NCI-H2081 (cell line): Measurements from ENCODE around the gene RNF183.
A peak's percentile ranks its signal among the peaks of the same experiment; 100 is the strongest.
"Not testable (repeated sequence)": the region's sequence is repeated elsewhere in the genome, so short reads cannot be mapped to it uniquely, and the experiment has no call there.

Source experiments
- DNase-seq, 2 experiments: peaks; one replicate each; lab custom pipeline; 2025; lab: John Stamatoyannopoulos, UW

Gene RNF183

DNA sequence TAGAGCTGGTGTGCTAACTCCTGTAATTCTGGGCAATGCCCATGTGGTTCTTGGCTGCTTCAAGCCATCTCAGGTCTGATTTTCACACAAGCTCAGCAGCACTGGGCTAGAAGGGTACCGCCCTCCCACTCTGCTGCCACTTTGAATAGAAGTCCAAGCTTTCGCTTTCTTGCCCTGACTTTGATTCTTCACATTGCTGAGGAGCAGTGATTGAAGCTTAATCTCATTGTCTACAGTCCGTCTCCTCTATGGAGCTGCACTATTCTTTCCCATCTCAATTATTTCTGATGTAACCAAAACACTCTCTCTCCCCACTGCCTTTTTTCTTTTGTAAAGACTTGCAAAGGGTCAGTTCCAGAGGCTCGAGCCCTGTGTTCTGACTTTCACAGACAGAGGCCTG, 12.9 kb upstream of the RNF183 start:
- no peak for DNase-seq

DNA sequence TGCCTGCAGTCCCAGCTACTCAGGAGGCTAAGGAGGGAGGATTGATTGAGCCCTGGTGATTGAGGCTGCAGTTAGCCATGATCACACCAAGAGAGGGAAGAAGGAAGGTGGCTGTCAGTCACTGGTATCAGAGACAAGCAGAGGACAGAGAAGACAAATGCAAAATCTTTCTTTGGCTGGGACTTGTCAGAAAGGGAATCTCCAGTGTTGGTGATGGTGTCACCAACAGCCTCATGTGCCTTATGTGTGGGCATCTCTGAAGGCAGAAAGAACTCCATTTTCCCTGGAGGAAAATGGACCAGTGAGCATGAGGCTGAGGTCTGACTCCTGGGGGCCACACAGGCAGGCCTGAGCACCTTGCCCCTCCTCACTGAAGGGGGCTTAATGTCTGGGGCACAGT, 12.1 kb upstream of the RNF183 start:
- no peak for DNase-seq

DNA sequence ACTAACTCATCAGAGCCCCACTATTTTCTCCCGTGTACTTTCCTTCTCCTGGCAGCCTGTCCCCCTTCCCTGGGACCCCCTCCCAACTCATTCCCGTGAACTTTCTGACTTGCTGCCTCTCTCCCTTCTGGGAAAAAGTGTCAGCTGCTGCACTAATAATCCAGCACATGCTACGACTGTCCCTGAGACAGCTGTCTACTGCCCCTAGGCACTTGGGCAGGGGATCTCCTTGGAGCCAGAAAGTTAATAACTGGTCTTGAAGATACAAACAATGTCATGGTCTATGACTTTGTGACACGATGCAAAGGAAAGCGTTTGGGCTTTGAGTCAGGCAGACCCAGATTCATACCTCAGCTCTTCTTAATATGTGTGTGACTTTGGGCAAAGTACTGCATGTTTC, 10.1 kb upstream of the RNF183 start:
- no peak for DNase-seq

DNA sequence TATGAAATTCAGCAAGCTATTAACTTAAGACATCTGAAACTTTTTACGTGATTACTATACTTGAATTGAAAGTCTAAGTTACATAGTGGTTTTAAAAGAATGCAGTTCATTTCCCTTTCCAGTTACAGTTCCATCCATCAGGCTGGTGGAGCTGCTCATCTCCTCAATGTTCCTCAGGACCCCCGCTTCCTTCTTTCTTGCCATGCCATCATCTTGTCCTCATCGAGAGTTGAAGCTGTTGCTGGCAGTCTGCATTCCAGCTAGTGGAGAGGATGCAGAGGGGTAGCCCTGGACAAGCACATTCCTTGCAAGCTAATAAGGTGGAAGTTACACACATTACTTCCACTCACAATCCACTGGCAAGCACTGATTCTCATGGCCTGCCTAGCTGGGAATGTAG, 8.8 kb upstream of the RNF183 start:
- DNase-seq: no peak

DNA sequence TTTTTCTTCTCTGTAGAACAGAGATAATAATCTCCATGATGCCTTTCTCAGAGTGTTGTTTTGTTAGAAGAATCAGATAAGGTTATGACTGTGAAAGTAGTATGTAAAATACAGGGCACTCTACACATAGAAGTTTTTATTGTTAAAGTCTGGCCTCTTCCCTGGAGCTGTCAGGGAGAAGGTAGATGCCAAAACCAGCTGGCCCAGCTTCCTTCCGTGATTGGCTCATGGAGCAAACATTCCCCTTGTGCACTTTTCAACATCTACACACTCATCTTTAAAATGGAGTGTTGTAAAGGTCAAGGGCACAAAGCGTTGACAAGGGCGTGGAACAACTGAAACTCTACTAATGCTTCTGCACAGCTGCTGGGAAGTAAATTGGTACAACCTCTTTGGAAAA, 7.4 kb upstream of the RNF183 start:
- no peak for DNase-seq

DNA sequence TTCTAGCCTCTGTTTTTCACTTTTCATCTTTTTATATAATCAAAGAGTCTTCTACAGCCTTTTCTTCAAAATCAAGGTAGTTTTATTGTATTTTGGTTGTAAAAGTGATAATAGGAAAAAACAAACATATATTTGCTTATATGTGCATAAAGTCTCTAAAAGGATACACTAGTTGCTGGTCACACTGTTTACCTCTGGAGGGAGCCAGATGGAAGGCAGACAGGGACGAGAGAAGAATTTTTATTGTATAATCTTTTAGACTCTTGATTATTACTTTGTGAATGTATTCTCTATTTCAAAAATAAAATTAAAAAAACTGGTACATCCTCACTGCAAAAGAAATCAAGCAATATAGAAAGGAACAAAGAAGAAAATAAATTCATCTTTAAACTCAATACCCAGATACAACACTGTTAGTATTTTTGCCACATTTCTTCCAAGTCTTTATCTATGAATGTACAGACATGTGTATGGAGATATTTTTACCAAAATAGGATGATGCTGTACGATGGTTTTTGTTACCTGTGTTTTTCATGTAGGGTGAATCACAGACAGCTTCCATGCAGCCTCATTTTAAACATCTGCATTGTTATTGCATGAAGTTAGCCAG, 6.1 kb upstream of the RNF183 start:
- peak in 1 of 2 experiments; percentile 44 for DNase-seq

DNA sequence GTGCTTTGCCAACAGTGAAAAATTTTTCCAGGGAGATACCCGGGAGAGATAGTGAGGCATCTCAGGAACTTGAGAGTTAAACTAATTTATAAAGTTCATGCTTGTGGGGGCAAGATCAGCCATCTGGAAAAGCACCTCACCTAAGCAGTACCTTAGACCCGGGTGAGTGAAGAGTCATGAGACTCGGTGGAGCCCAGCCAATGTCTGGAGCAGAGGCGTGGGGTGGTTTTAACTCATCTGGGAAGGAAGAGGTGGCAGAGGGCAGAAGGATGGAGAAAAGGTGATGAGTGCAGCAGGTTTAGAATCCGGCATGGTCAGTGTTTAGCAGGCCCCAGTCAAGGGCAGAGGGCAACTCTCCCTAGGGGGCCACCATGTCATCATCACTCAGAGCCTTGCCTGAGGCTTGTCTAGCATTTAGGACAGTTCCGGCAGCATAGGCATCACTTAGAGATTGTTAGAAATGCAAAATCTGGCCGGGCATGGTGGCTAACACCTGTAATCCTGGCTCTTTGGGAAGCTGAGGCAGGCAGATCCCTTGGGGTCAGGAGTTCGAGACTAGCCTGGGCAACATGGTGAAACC, 4.3 kb upstream of the RNF183 start:
- no peak for DNase-seq

DNA sequence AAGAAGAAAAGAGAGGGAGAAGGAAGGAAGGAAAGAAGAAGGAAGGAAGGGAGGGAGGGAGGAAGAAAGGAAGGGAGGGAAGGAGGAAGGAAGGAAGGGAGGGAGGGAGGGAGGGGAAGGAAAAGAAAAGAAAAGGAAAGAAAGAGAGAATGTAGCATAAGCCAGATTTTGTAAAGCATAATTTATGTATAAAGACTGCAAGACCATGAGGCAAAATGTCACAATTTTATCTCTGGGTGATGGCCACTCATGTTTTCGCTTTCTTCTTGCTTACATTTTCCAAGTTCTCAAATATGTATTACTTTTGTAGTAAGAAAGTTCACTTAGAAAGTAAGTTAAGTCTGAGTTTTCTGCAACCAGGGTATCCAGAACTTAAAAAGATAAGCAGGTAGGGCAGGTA, 3.4 kb upstream of the RNF183 start:
- DNase-seq: no peak

DNA sequence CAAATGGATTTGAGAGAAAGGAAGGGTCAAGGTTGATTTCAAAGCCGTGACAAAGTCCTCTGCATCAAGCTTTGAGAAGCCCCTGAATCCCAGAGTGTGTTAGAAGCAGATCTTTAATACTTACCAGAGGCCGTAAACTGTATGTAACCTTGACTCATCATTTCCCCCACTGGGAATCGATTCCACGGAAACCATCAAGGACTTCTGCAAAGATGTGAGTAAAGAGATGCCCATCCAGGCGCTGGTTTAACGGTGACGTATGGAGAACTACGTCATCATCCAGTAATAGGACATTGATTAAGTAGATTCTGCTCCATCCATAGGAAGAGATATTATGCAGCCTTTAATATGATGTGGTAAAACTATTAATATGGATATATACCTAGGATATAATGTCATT, 1.6 kb downstream of the RNF183 start:
- DNase-seq: no peak

DNA sequence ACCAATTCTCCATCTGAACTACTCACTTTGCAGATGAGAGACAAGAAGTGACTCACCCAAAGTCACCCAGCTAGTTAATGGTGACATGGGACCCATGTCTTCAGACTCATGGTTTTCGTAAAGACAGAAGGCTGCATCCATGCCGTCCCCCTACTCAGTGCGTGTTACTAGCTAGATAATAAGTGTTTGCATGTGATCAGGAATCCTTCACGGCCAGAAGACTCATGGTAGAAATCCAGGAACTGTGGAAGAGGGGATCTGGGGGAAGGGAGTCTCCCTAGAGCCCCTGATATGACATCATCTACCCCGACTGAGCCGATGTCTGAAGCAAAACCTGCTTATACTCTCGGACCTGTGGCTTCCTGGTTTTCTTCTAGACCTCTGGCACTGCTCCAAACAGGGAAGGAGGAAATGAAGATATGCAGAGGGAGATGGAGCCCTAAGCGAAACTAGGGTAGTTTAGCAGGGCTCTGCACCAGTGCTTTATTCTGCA, 3.3 kb downstream of the RNF183 start:
- DNase-seq: no peak

DNA sequence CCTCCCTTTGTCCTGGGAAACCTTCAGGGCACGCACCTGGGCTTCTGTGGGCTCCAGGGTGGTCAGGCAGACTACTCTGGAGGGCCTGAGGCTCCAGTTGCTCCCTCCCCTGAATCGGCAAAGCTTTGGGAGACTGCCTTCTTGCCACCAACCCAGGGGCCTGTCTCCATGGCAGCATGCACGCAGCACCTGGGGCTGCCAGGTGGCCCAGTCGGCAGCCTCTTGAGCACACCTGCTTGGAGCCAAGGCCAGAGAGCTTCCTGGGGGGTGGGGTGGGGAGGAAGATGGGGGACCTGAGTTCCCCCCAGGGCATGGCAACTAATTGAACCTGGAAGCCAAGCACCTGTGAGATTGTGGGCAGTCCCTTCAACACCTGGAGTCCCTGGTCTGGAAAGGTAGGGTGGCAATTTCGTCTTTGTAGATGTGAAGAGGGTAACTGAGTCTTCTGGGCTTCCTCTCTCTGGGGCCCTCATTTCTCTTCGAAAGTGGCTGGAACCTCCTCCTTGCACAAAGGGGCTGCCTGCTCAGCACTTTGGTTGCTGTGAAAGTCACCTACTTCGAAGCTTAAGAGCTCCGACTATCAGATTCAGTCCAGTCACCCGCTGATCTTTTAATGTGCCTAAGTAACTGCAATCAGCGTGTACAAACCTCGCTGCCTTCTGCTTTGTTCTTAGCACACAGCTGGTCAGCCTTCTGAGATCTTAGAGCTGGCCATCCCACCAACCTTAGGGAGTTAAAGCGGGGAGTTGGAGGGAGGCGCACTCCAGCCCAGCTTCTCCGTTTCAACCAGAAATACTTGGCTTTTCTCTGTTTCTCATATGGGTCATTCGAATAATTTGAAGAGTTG, 4.0 kb downstream of the RNF183 start:
- DNase-seq: peak; percentile 84 to 96

DNA sequence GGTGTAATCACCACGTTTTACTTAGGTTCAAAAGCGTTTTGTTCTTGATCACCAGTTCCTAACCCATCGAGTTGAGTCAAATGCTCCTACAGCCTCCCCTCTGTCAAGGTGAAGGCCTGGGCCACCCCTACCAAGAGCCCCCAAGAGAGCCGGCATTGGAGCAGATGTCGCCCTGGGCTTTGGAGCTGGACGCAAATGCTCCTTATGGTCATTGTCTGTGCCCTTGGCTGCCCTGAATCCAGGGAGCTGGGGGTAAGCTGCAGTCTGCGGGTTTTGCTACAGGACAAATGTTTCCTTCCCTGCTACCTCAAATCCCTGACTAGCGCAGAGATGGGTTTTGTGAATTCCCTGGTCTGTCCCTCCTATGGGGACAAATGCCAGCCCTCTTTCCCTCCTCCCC, 4.9 kb downstream of the RNF183 start:
- DNase-seq: no peak

DNA sequence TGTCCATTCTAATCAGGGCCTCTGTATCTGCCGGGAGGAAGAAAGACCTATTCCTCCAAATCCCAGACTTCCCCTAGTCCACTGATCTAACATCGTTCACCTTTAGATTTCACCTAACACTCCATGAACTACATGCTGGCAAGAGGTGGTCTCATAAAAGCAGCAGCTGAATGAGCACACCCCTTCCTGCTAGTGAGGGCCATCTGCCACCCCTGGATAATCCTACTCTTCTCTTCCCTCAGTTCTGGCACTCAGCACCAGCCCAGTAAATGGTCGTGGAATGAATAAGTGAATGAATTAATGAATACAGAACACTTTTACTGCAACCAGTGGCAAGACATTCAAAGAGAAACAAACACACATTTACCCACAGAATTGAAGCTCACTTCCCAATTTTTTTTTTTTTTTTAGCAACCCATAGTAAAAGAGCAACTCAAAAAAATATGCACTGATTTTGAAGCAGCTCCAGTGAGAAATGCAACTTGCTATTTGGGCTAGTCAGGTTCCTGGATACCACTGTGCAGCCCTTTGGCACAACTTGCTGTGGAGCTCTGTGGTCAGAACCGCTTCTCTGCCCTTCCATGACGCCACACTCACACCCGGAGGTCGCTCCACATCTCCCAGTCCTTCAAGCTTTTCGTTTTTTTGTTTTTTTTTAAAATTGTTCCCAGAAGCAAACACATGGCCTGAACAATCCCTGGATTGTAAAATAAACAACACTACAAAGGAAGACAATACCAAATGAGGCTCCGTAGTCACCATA, 6.2 kb downstream of the RNF183 start:
- DNase-seq: no peak

DNA sequence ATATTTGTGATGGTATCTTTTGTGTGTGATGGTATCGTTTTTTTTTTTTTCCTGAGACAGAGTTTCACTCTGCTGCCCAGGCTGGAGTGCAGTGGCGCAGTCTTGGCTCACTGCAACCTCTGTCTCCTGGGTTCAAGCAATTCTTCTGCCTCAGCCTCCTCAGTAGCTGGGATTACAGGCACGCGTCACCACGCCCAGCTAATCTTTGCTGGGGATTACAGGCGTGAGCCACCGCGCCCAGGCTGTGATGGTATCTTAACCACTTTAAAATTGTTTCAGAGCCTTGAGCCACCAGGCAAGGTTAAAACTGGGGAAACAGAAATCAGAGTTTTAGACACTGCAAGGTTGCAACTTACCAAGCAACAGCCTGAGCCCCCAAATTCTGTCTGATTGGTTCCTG, 6.9 kb downstream of the RNF183 start:
- DNase-seq: not testable (repeated sequence)

DNA sequence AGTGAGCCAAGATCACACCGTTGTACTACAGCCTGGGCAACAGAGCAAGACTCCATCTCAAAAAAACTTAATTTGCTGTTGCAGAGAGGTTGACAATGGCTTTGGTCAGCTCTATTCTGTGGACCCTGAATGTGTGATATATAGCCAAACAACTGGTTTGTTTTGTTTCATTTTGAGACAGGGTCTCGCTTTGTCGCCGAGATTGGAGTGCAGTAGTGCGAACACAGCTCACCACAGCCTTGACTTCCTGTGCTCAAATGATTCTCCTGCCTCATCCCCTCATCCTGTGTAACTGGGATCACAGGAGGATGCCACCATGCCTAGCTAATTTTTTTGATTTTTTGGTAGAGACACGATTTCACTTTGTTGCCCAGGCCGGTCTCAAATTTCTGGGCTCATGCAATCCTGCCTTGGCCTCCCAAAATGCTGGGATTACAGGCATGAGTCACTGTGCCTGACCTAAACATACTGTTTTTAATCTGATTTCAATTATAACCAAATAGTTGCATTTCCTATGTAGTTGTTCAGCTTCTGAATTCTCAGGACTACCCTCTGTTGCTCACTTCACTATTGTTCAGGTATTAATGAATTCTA, 9.8 kb downstream of the RNF183 start:
- no peak for DNase-seq

DNA sequence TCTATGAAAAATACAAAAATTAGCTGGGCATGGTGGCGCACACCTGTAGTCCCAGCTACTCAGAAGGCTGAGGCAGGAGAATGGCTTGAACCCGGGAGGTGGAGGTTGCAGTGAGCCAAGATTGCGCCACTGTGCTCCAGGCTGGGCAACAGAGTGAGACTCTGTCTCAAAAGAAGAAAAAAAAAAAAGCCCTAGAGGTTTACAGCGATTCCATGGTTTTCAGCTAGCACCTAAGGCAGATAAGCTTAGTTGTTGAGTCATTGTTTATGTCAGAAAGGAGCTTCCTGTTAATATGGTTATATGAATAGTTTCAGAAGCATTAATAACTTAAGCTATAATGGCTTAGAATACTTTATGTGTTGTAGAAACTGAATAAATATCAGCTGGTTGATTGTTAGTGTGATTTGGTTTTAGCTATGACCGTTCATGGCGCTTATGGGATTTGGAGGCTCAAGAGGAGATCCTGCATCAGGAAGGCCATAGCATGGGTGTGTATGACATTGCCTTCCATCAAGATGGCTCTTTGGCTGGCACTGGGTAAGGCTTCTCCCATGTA, 13.0 kb downstream of the RNF183 start:
- DNase-seq: no peak

DNA sequence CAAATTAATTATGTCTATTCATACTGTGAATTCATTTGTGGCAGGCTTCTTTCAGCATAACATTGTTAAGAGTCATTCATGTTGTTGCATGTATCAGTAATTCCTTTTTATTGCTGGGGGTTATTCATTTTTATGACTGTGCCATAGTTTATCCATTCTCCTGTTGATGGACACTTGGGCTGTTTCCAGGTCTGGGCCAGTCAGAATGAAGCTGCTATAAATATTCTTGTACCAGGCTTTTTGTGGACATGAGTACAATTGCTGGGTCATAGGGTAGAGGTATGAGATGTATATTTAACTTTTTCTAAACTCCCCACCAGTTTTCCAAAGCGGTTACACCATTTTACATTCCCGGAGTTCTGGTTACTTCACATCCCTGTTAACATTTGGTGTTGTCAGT, 14.1 kb downstream of the RNF183 start:
- DNase-seq: no peak

DNA sequence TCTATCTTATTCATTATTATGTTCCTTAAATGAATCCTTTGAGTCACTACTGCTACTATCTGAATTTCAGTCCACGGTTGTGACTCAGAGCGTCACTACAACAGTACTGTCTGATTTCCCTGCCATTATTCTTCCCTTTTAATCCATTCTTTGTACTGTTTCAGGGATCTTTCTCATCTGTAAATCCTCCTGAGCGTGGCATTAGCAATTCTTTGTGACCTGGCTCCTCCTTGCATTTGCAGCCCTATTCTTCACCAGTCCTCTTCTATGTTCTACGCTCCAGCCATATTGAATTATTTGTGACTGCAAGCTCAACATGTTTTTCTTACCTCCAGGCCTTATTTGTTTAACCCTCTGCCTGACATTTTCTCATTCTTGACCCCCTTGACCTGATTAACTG, 21.8 kb downstream of the RNF183 start:
- no peak for DNase-seq

DNA sequence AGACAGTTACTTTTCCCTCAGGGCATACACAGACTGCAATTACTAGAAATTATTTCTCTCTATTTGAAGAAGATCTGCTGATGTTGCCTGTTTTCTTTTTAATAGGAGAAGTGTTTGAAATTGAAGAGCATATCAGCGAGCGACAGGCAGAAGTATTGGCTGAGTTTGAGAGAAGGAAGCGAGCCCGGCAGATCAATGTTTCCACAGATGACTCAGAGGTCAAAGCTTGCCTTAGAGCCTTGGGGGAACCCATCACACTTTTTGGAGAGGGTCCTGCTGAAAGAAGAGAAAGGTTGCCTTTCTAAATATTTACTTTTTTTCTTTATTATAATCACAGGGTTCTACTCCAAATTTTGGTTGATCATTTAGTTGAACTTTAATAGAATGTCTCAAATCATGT, 24.3 kb downstream of the RNF183 start:
- no peak for DNase-seq

DNA sequence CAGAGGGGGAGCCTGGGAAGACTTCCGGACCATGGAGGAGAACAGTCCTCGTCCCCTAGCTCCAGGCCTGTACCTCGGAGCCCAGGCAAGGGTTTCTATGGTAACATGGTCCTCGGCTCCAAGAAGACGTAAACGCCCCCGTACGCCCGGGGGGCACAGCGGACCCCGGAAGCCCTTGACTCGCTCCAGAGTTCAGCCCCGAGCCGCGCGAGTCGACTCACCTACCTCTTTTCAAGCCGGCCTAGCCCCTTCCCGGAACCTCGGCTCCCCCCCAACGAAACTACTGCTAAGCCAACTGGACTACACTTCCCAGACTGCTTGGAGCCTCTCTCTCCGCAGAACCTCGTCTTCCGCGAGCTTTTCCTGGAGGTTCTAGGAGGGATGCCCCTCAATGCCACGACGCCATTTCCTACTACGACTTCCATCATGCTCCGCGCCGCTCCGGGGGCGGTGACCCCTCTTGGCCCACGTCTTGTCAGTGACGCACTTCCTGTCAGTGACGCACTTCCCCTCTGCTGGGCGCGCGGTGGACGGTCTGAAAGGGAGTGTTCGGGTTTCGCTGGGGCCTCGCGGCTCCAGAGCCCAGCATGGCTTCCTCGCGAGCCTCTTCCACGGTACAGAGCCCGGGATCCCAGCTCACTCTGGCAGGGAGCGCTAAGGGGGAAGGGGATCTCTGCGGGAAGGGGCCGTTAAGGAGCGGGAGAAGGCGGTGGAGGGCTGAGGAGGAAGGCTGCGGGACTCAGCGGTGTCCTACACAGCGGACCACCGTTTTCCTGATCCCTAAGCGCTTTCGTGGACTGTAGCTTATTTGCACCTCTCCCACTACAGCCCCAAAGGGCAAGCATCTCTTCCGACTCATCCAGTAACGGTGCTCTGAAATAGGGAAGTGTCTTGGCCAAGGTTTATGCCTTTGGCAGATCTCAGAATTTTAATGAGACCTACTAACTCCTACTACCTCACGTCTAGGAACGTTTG, 27.7 kb downstream of the RNF183 start, which contains the start of the genes CDC26 and PRPF4:
Gene CDC26 (minus strand): TSS at position 416 of the 975 bp plus-strand sequence. CDS start 3,065 bp downstream, outside the sequence.
Gene PRPF4 (plus strand): TSS at position 502 of the 975 bp plus-strand sequence. CDS start 86 bp downstream, at position 588.
- DNase-seq: peak; percentile 96 to 98
